Measurements from ENCODE around the gene ELMO3. TPM values are rescaled to one million over a fixed set of nuclear protein-coding genes. Genes with fewer than 3 reads are reported as not detected.

The ELMO3 gene
- total RNA-seq, 1 experiment from 2014 or later: 45.8 TPM

GRCh38 chr16:67241008-67241900 is 42.3 kb downstream of the ELMO3 start:
- Histone ChIP-seq H4K20me1 (ENCODE audit: insufficient read depth) (no peaks in the 10 kb centered on the region), H3K4me3 (replicated peaks in 1 of 2; ENCODE audit: low read depth in 1 of 2, low read length in 2 of 2) (peak overlapping the region in 1 of 2 experiments; percentile 47; a peak in 3 of 4 replicates), H3K36me3 (ENCODE audit: control insufficient read depth in 1 of 2, insufficient read depth in 2 of 2, low read length in 2 of 2) (peaks cover 10 to 25% of the 10 kb centered on the region in 2 experiments), H3K27ac (ENCODE audit: low read depth, low read length) (peak overlapping the region; percentile 82), H3K9me3 (ENCODE audit: control insufficient read depth in 1 of 2, insufficient read depth in 1 of 2, low read depth in 1 of 2, low read length in 2 of 2) (no peaks in the 10 kb centered on the region), H3K9ac (ENCODE audit: low read length) (peak overlapping the region; percentile 67), H3K4me1 (ENCODE audit: control insufficient read depth in 1 of 2, insufficient read depth in 2 of 2, low read length in 2 of 2) (peaks cover 49 to 72% of the 10 kb centered on the region in 2 experiments), H2AFZ (ENCODE audit: low read depth, low read length, poor library complexity, severe bottlenecking) (no peak overlapping the region), H3K4me2 (ENCODE audit: low read length) (peak overlapping the region; percentile 87), H3K27me3 (ENCODE audit: insufficient read depth, low read length) (no peaks in the 10 kb centered on the region), H3K9me2 (ENCODE audit: insufficient read depth) (no peaks in the 10 kb centered on the region), H3K79me2 (ENCODE audit: insufficient read depth, low read length) (peaks cover 71% of the 10 kb centered on the region)
- BruUV-seq (replicated peaks): no TSS peak
- ATAC-seq (peak; percentile 28), DNase-seq (ENCODE audit: low read depth, low spot score) (no peak)
- POLR2A ChIA-PET: no interaction called here
- CTCF ChIA-PET: no interaction called here
- TF ChIP-seq REST (IDR thresholded peaks at IDR 0.05; ENCODE audit: low read depth) (no peak), SIN3A (IDR thresholded peaks at IDR 0.05; ENCODE audit: low read depth) (no peak), EZH2 (IDR thresholded peaks at IDR 0.05) (no peak), ELF1 (IDR thresholded peaks at IDR 0.05; ENCODE audit: borderline replicate concordance, low read depth) (no peak), FOSL1 (IDR thresholded peaks at IDR 0.05; ENCODE audit: low read depth) (no peak), SP1 (IDR thresholded peaks at IDR 0.05; ENCODE audit: low read depth) (no peak), ZBTB33 (IDR thresholded peaks at IDR 0.05; ENCODE audit: extremely low read depth, insufficient replicate concordance, low read length) (peak; percentile 38), POLR2A (IDR thresholded peaks at IDR 0.05; ENCODE audit: borderline replicate concordance, extremely low read depth, insufficient read depth, insufficient read length) (no peak), YY1 (IDR thresholded peaks at IDR 0.05; ENCODE audit: extremely low read depth, insufficient replicate concordance, low read depth, low read length) (no peak), CEBPB (IDR thresholded peaks at IDR 0.05; ENCODE audit: low read depth) (no peak), ZNF274 (IDR thresholded peaks at IDR 0.05; ENCODE audit: low read depth, low read length) (no peak), ZFX (IDR thresholded peaks at IDR 0.05) (0 out of 2 replicates have a peak, but pooled peaks have one; percentile 37), EZH2phosphoT487 (IDR thresholded peaks at IDR 0.05; ENCODE audit: borderline replicate concordance) (no peak), CBX3 (IDR thresholded peaks at IDR 0.05; ENCODE audit: low read depth) (no peak), POLR2AphosphoS5 (IDR thresholded peaks at IDR 0.05; ENCODE audit: low read depth, low read length) (peak; percentile 51)
- RAD21 ChIA-PET (ENCODE audit: low non-redundant PET in 1 of 2, low total read pairs in 2 of 2, uncharacterized antibody in 2 of 2, unreplicated experiment in 2 of 2): no interaction called here
- intact Hi-C loops (cut with micrococcal nuclease): no loop called here

All from HCT116 (cell line).